Kidney epithelial cell (primary cell): Measurements from ENCODE around the gene MGAT2. TPM values are rescaled to one million over a fixed set of nuclear protein-coding genes. Genes with fewer than 3 reads are reported as not detected.

Source experiments
- DNase-seq: peaks from one replicate; pipeline ENCODE4 v3.0.0-alpha.2; 2010; ENCODE audit warnings: low read depth
- H3K27me3 ChIP-seq: 2 replicates; pipeline ENCODE4 v1.6.0; 2011; ENCODE audit warnings: low read length; ENCODE audit not compliant: control insufficient read depth, insufficient read depth
- H3K36me3 ChIP-seq: 2 replicates; pipeline ENCODE4 v1.5.1; 2011; ENCODE audit warnings: low read length; ENCODE audit not compliant: control insufficient read depth, insufficient read depth
- H3K4me3 ChIP-seq: 2 replicates; pipeline ENCODE4 v1.5.1; 2011; ENCODE audit warnings: low read depth, mild to moderate bottlenecking, control low read depth, low read length
- CTCF ChIP-seq: IDR thresholded peaks from 2 replicates; pipeline ENCODE4 v1.5.1; 2011; ENCODE audit warnings: mild to moderate bottlenecking, moderate library complexity, low read length, control low read depth, inconsistent platforms; ENCODE audit not compliant: insufficient read depth, poor library complexity, severe bottlenecking
- total RNA-seq: library from RNA; depleted of rRNA; stranded (reverse); fragments of >200 nt; gene quantifications from 2 replicates; pipeline ENCODE4 v1.2.3, GENCODE V29; 2015

The MGAT2 gene
- total RNA-seq, 1 donor from 2014 or later, result 45.2 TPM

- TF ChIP-seq CTCF, result peak; percentile 76
- no peaks in the 10 kb centered on the region for H3K27me3 ChIP-seq
- DNase-seq, result peak; percentile 34
- no peaks in the 10 kb centered on the region for H3K36me3 ChIP-seq
- H3K4me3 ChIP-seq, result peak overlapping the region; percentile 16
Observed at GRCh38 chr14:49586673-49587460, 33.7 kb upstream of the MGAT2 start.

GRCh38 chr14:49589387-49589786 is 31.2 kb upstream of the MGAT2 start:
- H3K36me3 ChIP-seq, result no peaks in the 10 kb centered on the region
- no peak overlapping the region for H3K4me3 ChIP-seq
- TF ChIP-seq CTCF, result no peak
- DNase-seq, result no peak
- no peaks in the 10 kb centered on the region for H3K27me3 ChIP-seq

- H3K36me3 ChIP-seq, result no peaks in the 10 kb centered on the region
- H3K4me3 ChIP-seq, result no peak overlapping the region
- no peak for DNase-seq
- no peak for TF ChIP-seq CTCF
- no peaks in the 10 kb centered on the region for H3K27me3 ChIP-seq
Observed at GRCh38 chr14:49593016-49593415, 27.6 kb upstream of the MGAT2 start.

GRCh38 chr14:49594347-49595091 is 26.1 kb upstream of the MGAT2 start:
- H3K36me3 ChIP-seq, result no peaks in the 10 kb centered on the region
- no peaks in the 10 kb centered on the region for H3K27me3 ChIP-seq
- no peak overlapping the region for H3K4me3 ChIP-seq
- TF ChIP-seq CTCF, result no peak
- no peak for DNase-seq

- Histone ChIP-seq H3K4me3 (peak overlapping the region; percentile 65), H3K27me3 (no peaks in the 10 kb centered on the region), H3K36me3 (no peaks in the 10 kb centered on the region)
- no peak for DNase-seq
- no peak for TF ChIP-seq CTCF
Observed at GRCh38 chr14:49598189-49598484, 22.5 kb upstream of the MGAT2 start.
